ENCODE data around the gene ANGPTL4. TPM values are rescaled to one million over a fixed set of nuclear protein-coding genes. Genes with fewer than 3 reads are reported as not detected.

The ANGPTL4 gene
- total RNA-seq, 1 experiment from 2014 or later, result 1.7 TPM

GRCh38 chr19:8397746-8398310 is 33.9 kb downstream of the ANGPTL4 start:
- no peak for DNase-seq (ENCODE audit: low spot score)
- H3K4me3 ChIP-seq (ENCODE audit: low read depth, low read length, poor library complexity, severe bottlenecking), result no peak overlapping the region
- no peaks in the 10 kb centered on the region for H3K27me3 ChIP-seq (replicated peaks; ENCODE audit: insufficient read depth, low read depth, low read length, poor library complexity)
- no TSS peak for BruUV-seq (replicated peaks)
- no peaks in the 10 kb centered on the region for H3K36me3 ChIP-seq (ENCODE audit: insufficient read depth, low read length, poor library complexity, severe bottlenecking)
- intact Hi-C loops (cut with micrococcal nuclease; ENCODE audit: unreplicated experiment), result loop anchor here (2.0 kb wide), 1 partner anchor 43 kb away; no protein-coding TSS in a partner anchor
- H3K9me3 ChIP-seq (ENCODE audit: low read depth, low read length, poor library complexity, severe bottlenecking), result no peaks in the 10 kb centered on the region
- H3K4me1 ChIP-seq (ENCODE audit: insufficient read depth, low read length, poor library complexity, severe bottlenecking), result peaks cover 7% of the 10 kb centered on the region
- CTCF ChIA-PET, result no interaction called here
- POLR2A ChIA-PET (ENCODE audit: low non-redundant PET), result interaction anchor here (0.6 kb wide), 1 partner anchor 51 kb away, joined by 3 read pairs; no protein-coding TSS in a partner anchor
- TF ChIP-seq CTCF (conservative IDR thresholded peaks at IDR 0.05; ENCODE audit: low read depth, low read length) (no peak), EZH2 (IDR thresholded peaks at IDR 0.05; ENCODE audit: borderline replicate concordance, low read depth, low read length, poor library complexity, severe bottlenecking) (no peak)
- H3K27ac ChIP-seq (ENCODE audit: low read depth, low read length, poor library complexity, severe bottlenecking), result no peak overlapping the region

DNA sequence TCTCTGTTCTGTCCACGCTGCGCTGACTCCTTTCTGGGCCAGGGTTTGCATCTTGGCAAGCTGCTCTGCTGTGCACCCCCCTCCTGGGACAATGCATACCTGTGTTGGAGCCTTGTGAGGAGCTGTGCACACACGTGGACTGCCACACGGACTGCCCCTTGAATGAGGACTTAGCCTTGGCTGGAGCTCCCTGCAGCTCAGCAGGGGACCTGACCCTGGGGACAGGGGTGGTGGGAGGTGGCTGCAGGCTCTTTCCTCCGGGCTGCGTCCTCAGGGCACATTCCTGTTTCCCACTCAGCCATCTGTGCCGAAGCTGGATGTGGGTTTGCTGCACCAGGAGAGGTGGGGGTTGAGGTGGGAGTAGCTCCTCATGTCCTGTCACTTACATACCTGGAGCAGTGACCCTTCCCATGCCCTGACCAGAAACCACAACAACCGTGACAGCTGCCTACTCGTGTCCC is 34.4 kb downstream of the ANGPTL4 start:
- Histone ChIP-seq H3K4me1 (ENCODE audit: insufficient read depth, low read length, poor library complexity, severe bottlenecking) (peaks cover 7% of the 10 kb centered on the region), H3K36me3 (ENCODE audit: insufficient read depth, low read length, poor library complexity, severe bottlenecking) (no peaks in the 10 kb centered on the region), H3K4me3 (ENCODE audit: low read depth, low read length, poor library complexity, severe bottlenecking) (no peak overlapping the region), H3K9me3 (ENCODE audit: low read depth, low read length, poor library complexity, severe bottlenecking) (no peaks in the 10 kb centered on the region), H3K27ac (ENCODE audit: low read depth, low read length, poor library complexity, severe bottlenecking) (no peak overlapping the region), H3K27me3 (replicated peaks; ENCODE audit: insufficient read depth, low read depth, low read length, poor library complexity) (no peaks in the 10 kb centered on the region)
- ChIA-PET CTCF (no interaction called here), POLR2A (ENCODE audit: low non-redundant PET) (no interaction called here)
- no TSS peak for BruUV-seq (replicated peaks)
- DNase-seq (ENCODE audit: low spot score), result no peak
- intact Hi-C loops (cut with micrococcal nuclease; ENCODE audit: unreplicated experiment), result no loop called here
- TF ChIP-seq CTCF (conservative IDR thresholded peaks at IDR 0.05; ENCODE audit: low read depth, low read length) (no peak), EZH2 (IDR thresholded peaks at IDR 0.05; ENCODE audit: borderline replicate concordance, low read depth, low read length, poor library complexity, severe bottlenecking) (no peak)

DNA sequence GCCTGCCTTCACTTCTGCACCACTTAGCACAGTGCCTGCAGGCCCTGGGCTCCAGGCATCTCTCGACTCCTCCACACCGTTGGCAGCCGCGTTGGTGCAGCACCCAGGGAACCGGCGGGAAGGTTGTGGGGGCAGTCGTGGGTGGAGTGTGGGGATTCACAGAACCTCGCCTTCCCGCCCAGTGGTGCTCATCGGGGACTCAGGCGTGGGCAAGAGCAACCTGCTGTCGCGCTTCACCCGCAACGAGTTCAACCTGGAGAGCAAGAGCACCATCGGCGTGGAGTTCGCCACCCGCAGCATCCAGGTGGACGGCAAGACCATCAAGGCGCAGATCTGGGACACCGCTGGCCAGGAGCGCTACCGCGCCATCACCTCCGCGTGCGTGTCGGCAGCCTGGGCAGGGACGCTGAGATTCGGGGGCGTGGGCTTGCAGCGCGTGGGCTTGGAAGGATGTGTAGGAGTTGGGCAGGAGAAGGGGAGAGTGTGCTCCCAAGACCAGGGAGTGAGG is 35.8 kb downstream of the ANGPTL4 start:
- no peak overlapping the region for H3K27ac ChIP-seq (ENCODE audit: low read depth, low read length, poor library complexity, severe bottlenecking)
- H3K36me3 ChIP-seq (ENCODE audit: insufficient read depth, low read length, poor library complexity, severe bottlenecking), result peaks cover 3% of the 10 kb centered on the region
- intact Hi-C loops (cut with micrococcal nuclease; ENCODE audit: unreplicated experiment), result no loop called here
- TF ChIP-seq EZH2 (IDR thresholded peaks at IDR 0.05; ENCODE audit: borderline replicate concordance, low read depth, low read length, poor library complexity, severe bottlenecking) (no peak), CTCF (conservative IDR thresholded peaks at IDR 0.05; ENCODE audit: low read depth, low read length) (no peak)
- BruUV-seq (replicated peaks), result no TSS peak
- CTCF ChIA-PET, result no interaction called here
- H3K4me1 ChIP-seq (ENCODE audit: insufficient read depth, low read length, poor library complexity, severe bottlenecking), result peaks cover 7% of the 10 kb centered on the region
- DNase-seq (ENCODE audit: low spot score), result no peak
- H3K9me3 ChIP-seq (ENCODE audit: low read depth, low read length, poor library complexity, severe bottlenecking), result no peaks in the 10 kb centered on the region
- no peaks in the 10 kb centered on the region for H3K27me3 ChIP-seq (replicated peaks; ENCODE audit: insufficient read depth, low read depth, low read length, poor library complexity)
- H3K4me3 ChIP-seq (ENCODE audit: low read depth, low read length, poor library complexity, severe bottlenecking), result no peak overlapping the region
- POLR2A ChIA-PET (ENCODE audit: low non-redundant PET), result no interaction called here

Measured in A673 (cell line).